Epidermal melanocyte (primary cell): ENCODE measurements around the gene HMGN1.

Source experiments
- DNase-seq: peaks from one replicate; pipeline ENCODE4 v3.0.0; 2011; ENCODE audit warnings: low spot score; ENCODE audit not compliant: insufficient read length

The HMGN1 gene

DNA sequence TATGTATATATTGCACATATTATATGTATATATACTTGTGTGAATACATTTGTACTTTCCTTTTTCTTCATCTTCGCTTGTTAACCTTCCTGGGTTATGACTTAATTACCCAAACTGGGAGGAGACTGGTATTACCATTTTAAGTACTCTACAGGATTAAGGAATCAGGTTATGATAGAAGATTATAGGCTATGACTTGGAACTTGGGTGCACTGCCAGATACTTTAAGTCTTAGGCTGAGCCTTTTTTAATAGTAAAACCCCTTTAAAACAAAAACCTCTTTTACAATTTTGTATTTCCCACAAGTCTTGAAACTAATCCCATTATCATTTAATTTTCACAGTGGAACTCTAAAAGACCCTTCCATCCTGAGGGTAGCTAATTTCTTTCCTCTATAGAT is 41.4 kb downstream of the HMGN1 start:
- DNase-seq: no peak

DNA sequence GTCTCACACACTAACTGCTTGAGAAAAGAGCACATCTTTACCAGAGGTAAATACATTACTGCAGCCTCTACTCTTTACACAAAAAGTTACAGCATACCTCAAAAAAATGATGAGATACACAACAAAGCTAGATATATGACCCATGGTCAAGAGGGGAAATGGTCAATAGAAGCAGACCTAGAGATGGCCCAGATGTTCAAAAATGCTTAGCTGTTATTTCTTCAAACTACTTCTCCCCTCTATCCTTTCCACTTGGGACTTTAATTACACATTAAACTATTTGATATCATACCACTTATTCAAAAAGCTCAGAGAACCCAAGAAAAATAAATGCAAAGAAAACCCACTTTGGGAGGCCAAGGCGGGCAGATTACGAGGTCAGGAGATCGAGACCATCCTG is 48.3 kb downstream of the HMGN1 start:
- no peak for DNase-seq

DNA sequence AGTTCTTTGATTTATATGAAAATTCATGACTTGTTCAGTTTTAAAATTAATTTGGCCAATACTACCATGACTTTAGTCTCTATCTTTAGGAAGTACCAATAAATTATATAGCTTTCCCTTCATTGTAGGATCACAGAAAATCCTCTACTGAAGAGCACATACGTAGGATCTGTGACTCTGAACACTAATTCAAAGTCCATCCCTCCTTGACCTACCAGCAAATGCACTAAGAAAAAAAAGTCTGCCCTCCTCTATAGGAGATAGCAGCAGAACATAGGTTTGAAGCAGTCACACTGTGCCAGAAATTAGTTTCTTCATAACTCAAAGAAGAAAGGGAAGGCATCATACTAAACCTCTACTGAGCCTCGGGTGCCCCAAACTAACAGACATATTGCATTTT is 52.0 kb downstream of the HMGN1 start:
- DNase-seq: no peak
